ENCODE measurements around the gene MIDN.

- no peak for TF ChIP-seq POLR2A (IDR thresholded peaks at IDR 0.05)
- no peak for TF ChIP-seq CTCF (IDR thresholded peaks at IDR 0.05)
These were observed 25.1 kb downstream of the MIDN start for GRCh38 chr19:1273263-1274041.
